ENCODE results near the gene HCFC1R1. TPM values are rescaled to one million over a fixed set of nuclear protein-coding genes. Genes with fewer than 3 reads are reported as not detected.
A peak's percentile ranks its signal among the peaks of the same experiment; 100 is the strongest.

Gene HCFC1R1
- total and polyA plus RNA-seq, 2 of the 8 experiments (the other 6 are each of a cell fraction or from before 2014, with no cell fraction given), result 72.7 to 138 TPM

- TF ChIP-seq CBX5 (IDR thresholded peaks at IDR 0.05; ENCODE audit: low read depth, low read length) (no peak), SUZ12 (IDR thresholded peaks at IDR 0.05; ENCODE audit: low read length) (no peak), ATF2 (IDR thresholded peaks at IDR 0.05; ENCODE audit: low read length) (peak; percentile 87), GABPA (IDR thresholded peaks at IDR 0.05; ENCODE audit: borderline replicate concordance, insufficient read depth, low read length) (no peak), BCL11A (IDR thresholded peaks at IDR 0.05; ENCODE audit: low read depth in 2 of 2, low read length in 2 of 2) (no peak), GTF2F1 (IDR thresholded peaks at IDR 0.05; ENCODE audit: borderline replicate concordance, low read depth, low read length) (peak; percentile 72; the same call in 1 of the 2 replicates), CHD2 (IDR thresholded peaks at IDR 0.05; ENCODE audit: low read length) (peak; percentile 39; the same call in 1 of the 2 replicates), SIN3A (conservative IDR thresholded peaks at IDR 0.05 in 1 of 2, IDR thresholded peaks at IDR 0.05 in 1 of 2; ENCODE audit: low read depth in 1 of 2, low read length in 2 of 2) (peak; percentile 61 to 77; a peak in 2 of 4 replicates), SP1 (IDR thresholded peaks at IDR 0.05; ENCODE audit: low read depth, low read length) (0 out of 2 replicates have a peak, but pooled peaks have one; percentile 45), BRCA1 (IDR thresholded peaks at IDR 0.05; ENCODE audit: low read depth, low read length) (no peak), SP2 (IDR thresholded peaks at IDR 0.05; ENCODE audit: low read length) (no peak), SAP30 (IDR thresholded peaks at IDR 0.05; ENCODE audit: insufficient read depth, insufficient replicate concordance, low read length) (no peak), MAX (IDR thresholded peaks at IDR 0.05) (no peak; the same call in none of the 2 replicates), NANOG (IDR thresholded peaks at IDR 0.05; ENCODE audit: insufficient read depth, low read depth, low read length, poor library complexity, severe bottlenecking) (no peak), EGR1 (IDR thresholded peaks at IDR 0.05; ENCODE audit: borderline replicate concordance, low read depth, low read length) (no peak), TEAD4 (IDR thresholded peaks at IDR 0.05; ENCODE audit: low read depth, low read length) (peak; percentile 54; the same call in 1 of the 2 replicates), KDM1A (IDR thresholded peaks at IDR 0.05; ENCODE audit: borderline replicate concordance, low read length) (peak; percentile 68; the same call in 1 of the 2 replicates), FOSL1 (IDR thresholded peaks at IDR 0.05; ENCODE audit: insufficient read depth, low read depth, low read length) (no peak), RXRA (IDR thresholded peaks at IDR 0.05; ENCODE audit: insufficient read depth, low read depth, low read length) (no peak), USF2 (IDR thresholded peaks at IDR 0.05; ENCODE audit: low read length) (no peak)
These were observed 5.8 kb downstream of the HCFC1R1 start, which contains the start of gene CLDN6 (continued) for GRCh38 chr16:3017794-3018506.

Measured in H1 (cell line).